BJ (cell line): ENCODE data around the gene FUT1. TPM values are rescaled to one million over a fixed set of nuclear protein-coding genes. Genes with fewer than 3 reads are reported as not detected.

Source experiments
- CTCF ChIA-PET: fragments of 350-600 bp; formaldehyde crosslinking; extraction: SDS; loops from one replicate; lab custom pipeline; 2021; ENCODE audit warnings: antibody characterized with exemption, inconsistent platforms; lab: Yijun Ruan, JAX
- POLR2A ChIA-PET: fragments of 300-600 bp; sonication (Branson Sonifier 250); formaldehyde crosslinking; extraction: SDS; loops from one replicate; lab custom pipeline; 2021; ENCODE audit warnings: antibody characterized with exemption; lab: Charles Lee
- DNase-seq: peaks from one replicate; pipeline ENCODE4 v3.0.0-alpha.2; 2011; ENCODE audit warnings: low read depth
- H3K27me3 ChIP-seq: 2 replicates; pipeline ENCODE4 v1.6.0; 2011; ENCODE audit warnings: low read length; ENCODE audit not compliant: control insufficient read depth, insufficient read depth
- H3K36me3 ChIP-seq: 2 replicates; pipeline ENCODE4 v1.5.1; 2011; ENCODE audit warnings: low read length; ENCODE audit not compliant: control insufficient read depth, insufficient read depth
- H3K4me3 ChIP-seq: 2 replicates; pipeline ENCODE4 v1.5.1; 2011; ENCODE audit warnings: low read depth, mild to moderate bottlenecking, control low read depth, low read length
- polyA plus RNA-seq: library from polyadenylated mRNA; depleted of rRNA; stranded (reverse); fragments of >200 nt; gene quantifications from 2 replicates; pipeline ENCODE4 v1.2.3, GENCODE V29; 2011
- TF ChIP-seq, protein P1 (sequence below): IDR thresholded peaks from 2 replicates; pipeline ENCODE4 v1.5.1; 2011; ENCODE audit warnings: low read depth, mild to moderate bottlenecking, control low read depth, inconsistent platforms, low read length, moderate library complexity; ENCODE audit not compliant: insufficient read depth

Gene FUT1
- polyA plus RNA-seq, 1 experiment, result 0.37 TPM

- DNase-seq, result no peak
- CTCF ChIA-PET, result no interaction called here
- TF ChIP-seq, protein P1, sequence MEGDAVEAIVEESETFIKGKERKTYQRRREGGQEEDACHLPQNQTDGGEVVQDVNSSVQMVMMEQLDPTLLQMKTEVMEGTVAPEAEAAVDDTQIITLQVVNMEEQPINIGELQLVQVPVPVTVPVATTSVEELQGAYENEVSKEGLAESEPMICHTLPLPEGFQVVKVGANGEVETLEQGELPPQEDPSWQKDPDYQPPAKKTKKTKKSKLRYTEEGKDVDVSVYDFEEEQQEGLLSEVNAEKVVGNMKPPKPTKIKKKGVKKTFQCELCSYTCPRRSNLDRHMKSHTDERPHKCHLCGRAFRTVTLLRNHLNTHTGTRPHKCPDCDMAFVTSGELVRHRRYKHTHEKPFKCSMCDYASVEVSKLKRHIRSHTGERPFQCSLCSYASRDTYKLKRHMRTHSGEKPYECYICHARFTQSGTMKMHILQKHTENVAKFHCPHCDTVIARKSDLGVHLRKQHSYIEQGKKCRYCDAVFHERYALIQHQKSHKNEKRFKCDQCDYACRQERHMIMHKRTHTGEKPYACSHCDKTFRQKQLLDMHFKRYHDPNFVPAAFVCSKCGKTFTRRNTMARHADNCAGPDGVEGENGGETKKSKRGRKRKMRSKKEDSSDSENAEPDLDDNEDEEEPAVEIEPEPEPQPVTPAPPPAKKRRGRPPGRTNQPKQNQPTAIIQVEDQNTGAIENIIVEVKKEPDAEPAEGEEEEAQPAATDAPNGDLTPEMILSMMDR, result no peak
- Histone ChIP-seq H3K4me3 (no peak overlapping the region), H3K36me3 (no peaks in the 10 kb centered on the region), H3K27me3 (peaks cover 9% of the 10 kb centered on the region)
- POLR2A ChIA-PET, result no interaction called here
These were observed 3.3 kb upstream of the FUT1 start for GRCh38 chr19:48755787-48756186.

GRCh38 chr19:48755084-48755641 lies 2.7 kb upstream of the FUT1 start, which contains the start of gene FGF21:
FGF21 (plus strand) TSS chr19:48755524; CDS start chr19:48756237, 713 bp downstream.
- ChIA-PET CTCF (no interaction called here), POLR2A (no interaction called here)
- H3K36me3 ChIP-seq, result no peaks in the 10 kb centered on the region
- no peak within 1 kb of the TSS for H3K4me3 ChIP-seq
- TF ChIP-seq, protein P1, result no peak
- no peak for DNase-seq
- H3K27me3 ChIP-seq, result peaks cover 9% of the 10 kb centered on the region; the same call in 1 of the 2 replicates

DNA sequence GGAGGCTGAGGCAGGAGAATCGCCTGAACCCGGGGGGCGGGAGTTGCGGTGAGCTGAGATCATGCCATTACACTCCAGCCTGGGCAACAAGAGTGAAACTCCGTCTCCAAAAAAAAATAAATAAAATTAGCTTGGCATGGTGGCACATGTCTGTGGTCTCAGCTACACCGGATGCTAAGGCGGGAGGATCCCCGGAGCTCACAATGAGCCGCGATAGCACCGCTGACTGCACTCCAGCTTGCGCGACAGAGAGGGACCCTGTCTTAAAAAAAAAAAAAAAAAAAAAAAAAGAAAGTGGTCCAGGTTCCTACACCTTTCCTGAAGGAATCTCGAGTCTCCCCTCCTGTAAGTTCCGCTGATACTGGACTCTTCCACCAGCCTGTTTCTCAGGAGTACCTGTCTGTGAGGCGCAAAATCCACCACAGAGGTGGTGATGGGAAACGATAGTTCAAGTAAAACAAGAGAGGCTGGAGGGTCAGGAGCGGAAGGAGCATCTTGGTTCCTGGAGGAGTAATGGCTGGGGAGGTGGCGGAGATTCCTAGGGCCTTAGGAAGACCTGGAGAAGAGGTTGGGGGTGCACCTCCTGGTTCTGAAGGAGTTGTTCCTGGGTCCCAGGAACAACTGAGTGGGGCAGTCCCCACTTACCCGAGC lies 471 bp downstream of the FUT1 start:
- Histone ChIP-seq H3K4me3 (peak overlapping the region; percentile 24), H3K36me3 (no peaks in the 10 kb centered on the region), H3K27me3 (peaks cover 9% of the 10 kb centered on the region; the same call in 1 of the 2 replicates)
- ChIA-PET CTCF (no interaction called here), POLR2A (no interaction called here)
- TF ChIP-seq, protein P1, result no peak
- no peak for DNase-seq

- TF ChIP-seq, protein P1, result no peak
- POLR2A ChIA-PET, result no interaction called here
- Histone ChIP-seq H3K4me3 (no peak overlapping the region), H3K36me3 (no peaks in the 10 kb centered on the region), H3K27me3 (peaks cover 9% of the 10 kb centered on the region; the same call in 1 of the 2 replicates)
- DNase-seq, result no peak
- CTCF ChIA-PET, result interaction anchor here (0.6 kb wide), 1 partner anchor 28 kb away, joined by 3 read pairs; no protein-coding TSS in a partner anchor
These were observed 1.5 kb downstream of the FUT1 start for GRCh38 chr19:48750771-48751504.

GRCh38 chr19:48750351-48750750 lies 2.1 kb downstream of the FUT1 start:
- DNase-seq, result no peak
- POLR2A ChIA-PET, result no interaction called here
- TF ChIP-seq, protein P1, result no peak
- CTCF ChIA-PET, result interaction anchor here (0.6 kb wide), 1 partner anchor 29 kb away, joined by 3 read pairs; no protein-coding TSS in a partner anchor
- Histone ChIP-seq H3K36me3 (no peaks in the 10 kb centered on the region), H3K4me3 (no peak overlapping the region), H3K27me3 (peaks cover 9% of the 10 kb centered on the region; the same call in 1 of the 2 replicates)
